ENCODE data around the gene TTC17.

GRCh38 chr11:43447151-43447550, 88.4 kb downstream of the TTC17 start:
- TF ChIP-seq, protein P1, sequence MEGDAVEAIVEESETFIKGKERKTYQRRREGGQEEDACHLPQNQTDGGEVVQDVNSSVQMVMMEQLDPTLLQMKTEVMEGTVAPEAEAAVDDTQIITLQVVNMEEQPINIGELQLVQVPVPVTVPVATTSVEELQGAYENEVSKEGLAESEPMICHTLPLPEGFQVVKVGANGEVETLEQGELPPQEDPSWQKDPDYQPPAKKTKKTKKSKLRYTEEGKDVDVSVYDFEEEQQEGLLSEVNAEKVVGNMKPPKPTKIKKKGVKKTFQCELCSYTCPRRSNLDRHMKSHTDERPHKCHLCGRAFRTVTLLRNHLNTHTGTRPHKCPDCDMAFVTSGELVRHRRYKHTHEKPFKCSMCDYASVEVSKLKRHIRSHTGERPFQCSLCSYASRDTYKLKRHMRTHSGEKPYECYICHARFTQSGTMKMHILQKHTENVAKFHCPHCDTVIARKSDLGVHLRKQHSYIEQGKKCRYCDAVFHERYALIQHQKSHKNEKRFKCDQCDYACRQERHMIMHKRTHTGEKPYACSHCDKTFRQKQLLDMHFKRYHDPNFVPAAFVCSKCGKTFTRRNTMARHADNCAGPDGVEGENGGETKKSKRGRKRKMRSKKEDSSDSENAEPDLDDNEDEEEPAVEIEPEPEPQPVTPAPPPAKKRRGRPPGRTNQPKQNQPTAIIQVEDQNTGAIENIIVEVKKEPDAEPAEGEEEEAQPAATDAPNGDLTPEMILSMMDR (conservative IDR thresholded peaks at IDR 0.05; ENCODE audit: low read length), result no peak
- no peak for TF ChIP-seq EZH2phosphoT487 (IDR thresholded peaks at IDR 0.05; ENCODE audit: borderline replicate concordance, low read depth, low read length)

All from OCI-LY7 (cell line).